Activated B cell treated with CpG ODN at 0.5 μM for 24 hours (primary cell): ENCODE data around the gene GRAMD1C. TPM values are rescaled to one million over a fixed set of nuclear protein-coding genes. Genes with fewer than 3 reads are reported as not detected.
"Not testable (repeated sequence)": the region's sequence is repeated elsewhere in the genome, so short reads cannot be mapped to it uniquely, and the experiment has no call there.

ENCODE experiments used
- ATAC-seq: fragments of 200-7000 bp; cut with Tn5 transposase; one replicate; pipeline ENCODE4 v1.10.0; 2021; ENCODE audit warnings: low read depth, mild to moderate bottlenecking, moderate library complexity
- CTCF ChIA-PET: fragments of 350-600 bp; sonication (Branson Sonifier 250); formaldehyde crosslinking; loops from one replicate; lab custom pipeline; 2021; ENCODE audit warnings: antibody characterized with exemption; lab: Charles Lee
- POLR2A ChIA-PET: fragments of 350-600 bp; sonication (Branson Sonifier 250); formaldehyde crosslinking; loops from one replicate; lab custom pipeline; 2021; ENCODE audit warnings: antibody characterized with exemption; lab: Charles Lee
- DNase-seq: peaks from one replicate; pipeline ENCODE4 v3.0.0; 2022
- H3K27ac Mint-ChIP-seq: one replicate; pipeline ENCODE4 v1.8.0; 2020; ENCODE audit warnings: mixed read lengths
- H3K27me3 Mint-ChIP-seq: one replicate; pipeline ENCODE4 v1.8.0; 2021; ENCODE audit warnings: mixed read lengths
- H3K36me3 Mint-ChIP-seq: one replicate; pipeline ENCODE4 v1.8.0; 2021; ENCODE audit warnings: low read depth, mixed read lengths
- H3K4me1 Mint-ChIP-seq: one replicate; pipeline ENCODE4 v1.8.0; 2021; ENCODE audit warnings: mixed read lengths
- H3K4me3 Mint-ChIP-seq: one replicate; pipeline ENCODE4 v1.8.0; 2020; ENCODE audit warnings: mild to moderate bottlenecking, mixed read lengths
- H3K9me3 Mint-ChIP-seq: one replicate; pipeline ENCODE4 v1.8.0; 2020; ENCODE audit warnings: mixed read lengths
- intact Hi-C: fragments of 100-400 bp; cut with micrococcal nuclease; formaldehyde crosslinking; loops from one replicate; pipeline ENCODE4 v1.15.1; 2024
- total RNA-seq: library from RNA; stranded (reverse); gene quantifications from 2 replicates; pipeline ENCODE4 v1.2.3, GENCODE V29; 2022
- TF ChIP-seq, protein P1 (sequence below): fragments of 200-600 bp; IDR thresholded peaks from one replicate; pipeline ENCODE4 v1.8.0; 2022; ENCODE audit warnings: antibody characterized with exemption, mild to moderate bottlenecking

GRAMD1C gene
- total RNA-seq, 1 donor from 2014 or later, result 12.2 TPM

DNA sequence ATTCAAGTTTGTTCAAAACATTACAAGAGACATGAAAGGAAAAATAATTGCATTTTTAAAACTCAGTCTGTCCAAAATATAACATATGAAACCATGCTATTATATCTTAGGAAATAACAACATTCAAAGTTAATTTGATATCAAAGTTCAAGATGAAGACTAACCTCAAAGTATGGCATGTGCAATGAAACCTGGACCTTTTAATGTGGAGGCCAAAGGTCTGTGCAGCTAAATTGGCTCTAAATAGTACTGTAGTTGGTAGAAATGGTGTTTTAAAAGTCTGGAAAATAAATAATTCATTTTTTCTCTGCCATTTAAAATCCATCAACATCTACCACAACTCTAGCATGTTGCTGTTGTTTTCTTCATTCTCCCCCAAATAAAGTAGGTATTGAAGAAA is 8.7 kb downstream of the GRAMD1C start:
- intact Hi-C loops, result loop anchor here (10.0 kb wide), 1 partner anchor 1938 kb away; no protein-coding TSS in a partner anchor
- peaks cover 1% of the 10 kb centered on the region for H3K4me1 Mint-ChIP-seq
- H3K4me3 Mint-ChIP-seq, result no peak overlapping the region
- TF ChIP-seq, protein P1, sequence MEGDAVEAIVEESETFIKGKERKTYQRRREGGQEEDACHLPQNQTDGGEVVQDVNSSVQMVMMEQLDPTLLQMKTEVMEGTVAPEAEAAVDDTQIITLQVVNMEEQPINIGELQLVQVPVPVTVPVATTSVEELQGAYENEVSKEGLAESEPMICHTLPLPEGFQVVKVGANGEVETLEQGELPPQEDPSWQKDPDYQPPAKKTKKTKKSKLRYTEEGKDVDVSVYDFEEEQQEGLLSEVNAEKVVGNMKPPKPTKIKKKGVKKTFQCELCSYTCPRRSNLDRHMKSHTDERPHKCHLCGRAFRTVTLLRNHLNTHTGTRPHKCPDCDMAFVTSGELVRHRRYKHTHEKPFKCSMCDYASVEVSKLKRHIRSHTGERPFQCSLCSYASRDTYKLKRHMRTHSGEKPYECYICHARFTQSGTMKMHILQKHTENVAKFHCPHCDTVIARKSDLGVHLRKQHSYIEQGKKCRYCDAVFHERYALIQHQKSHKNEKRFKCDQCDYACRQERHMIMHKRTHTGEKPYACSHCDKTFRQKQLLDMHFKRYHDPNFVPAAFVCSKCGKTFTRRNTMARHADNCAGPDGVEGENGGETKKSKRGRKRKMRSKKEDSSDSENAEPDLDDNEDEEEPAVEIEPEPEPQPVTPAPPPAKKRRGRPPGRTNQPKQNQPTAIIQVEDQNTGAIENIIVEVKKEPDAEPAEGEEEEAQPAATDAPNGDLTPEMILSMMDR, result no peak
- H3K27me3 Mint-ChIP-seq, result no peaks in the 10 kb centered on the region
- H3K9me3 Mint-ChIP-seq, result no peaks in the 10 kb centered on the region
- H3K27ac Mint-ChIP-seq, result no peak overlapping the region
- ATAC-seq (no peak), DNase-seq (no peak)
- POLR2A ChIA-PET, result no interaction called here
- CTCF ChIA-PET, result interaction anchor here (1.3 kb wide), 1 partner anchor 196 kb away, joined by 3 read pairs; no protein-coding TSS in a partner anchor
- peaks cover 6% of the 10 kb centered on the region for H3K36me3 Mint-ChIP-seq

DNA sequence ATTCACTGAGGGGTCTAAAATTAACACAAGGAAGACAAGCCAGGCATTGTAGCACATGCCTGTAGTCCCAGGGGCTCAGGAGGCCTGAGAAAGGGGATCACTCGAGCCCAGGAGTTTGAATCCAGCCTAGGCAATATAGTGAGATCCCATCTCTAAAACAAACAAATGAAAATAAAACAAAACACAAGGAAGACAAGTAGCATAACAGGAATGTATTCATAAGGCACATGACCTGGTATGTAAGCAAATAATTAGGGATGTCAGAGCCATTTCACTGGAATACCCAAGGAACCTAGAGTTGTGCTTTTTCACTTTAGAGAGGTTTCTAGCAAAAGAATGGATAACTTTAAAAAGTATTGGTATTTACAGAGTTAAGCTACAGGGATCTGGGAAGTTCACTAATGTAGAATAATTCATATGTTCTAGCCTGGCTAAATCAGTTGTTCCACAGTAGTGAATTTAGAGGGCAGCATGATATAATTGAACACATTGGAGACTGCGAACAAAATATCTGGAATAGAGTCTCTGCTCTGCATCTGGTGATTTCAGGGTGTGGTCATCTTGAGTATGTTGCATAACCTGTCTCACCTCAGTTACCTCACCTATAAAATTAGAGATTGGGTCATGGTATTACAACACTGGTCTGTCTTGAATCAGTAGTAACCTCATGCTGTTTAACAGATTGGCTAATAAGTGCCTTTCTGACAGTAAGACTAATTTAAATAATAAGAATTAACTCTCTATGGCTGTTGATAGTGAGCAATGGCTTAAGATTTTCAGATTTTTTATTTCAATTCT is 9.3 kb downstream of the GRAMD1C start:
- Mint-ChIP-seq H3K27ac (no peak overlapping the region), H3K27me3 (no peaks in the 10 kb centered on the region), H3K9me3 (no peaks in the 10 kb centered on the region), H3K4me1 (no peaks in the 10 kb centered on the region), H3K36me3 (peaks cover 6% of the 10 kb centered on the region), H3K4me3 (no peak overlapping the region)
- DNase-seq (no peak), ATAC-seq (no peak)
- CTCF ChIA-PET, result no interaction called here
- POLR2A ChIA-PET, result no interaction called here
- TF ChIP-seq, protein P1, result no peak
- intact Hi-C loops, result loop anchor here (10.0 kb wide), 1 partner anchor 1937 kb away; no protein-coding TSS in a partner anchor

DNA sequence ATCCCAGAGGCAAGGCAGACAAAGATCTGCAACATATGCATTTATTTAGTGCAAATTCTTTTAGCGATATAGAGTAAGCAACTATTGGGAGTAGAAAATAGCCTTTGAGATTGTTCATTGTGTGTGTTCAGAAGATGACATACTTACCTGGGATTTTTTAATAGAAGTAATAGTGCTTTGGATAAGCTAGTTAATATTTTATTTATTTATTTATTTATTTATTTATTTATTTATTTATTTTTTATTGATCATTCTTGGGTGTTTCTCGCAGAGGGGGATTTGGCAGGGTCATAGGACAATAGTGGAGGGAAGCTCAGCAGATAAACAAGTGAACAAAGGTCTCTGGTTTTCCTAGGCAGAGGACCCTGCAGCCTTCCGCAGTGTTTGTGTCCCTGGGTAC is 10.5 kb downstream of the GRAMD1C start:
- ATAC-seq, POLR2A ChIA-PET, CTCF ChIA-PET, H3K4me1 Mint-ChIP-seq, H3K4me3 Mint-ChIP-seq, H3K9me3 Mint-ChIP-seq, H3K27ac Mint-ChIP-seq, DNase-seq, H3K27me3 Mint-ChIP-seq, H3K36me3 Mint-ChIP-seq: not testable (repeated sequence)
- intact Hi-C loops, result loop anchor here (10.0 kb wide), 1 partner anchor 1936 kb away; no protein-coding TSS in a partner anchor

DNA sequence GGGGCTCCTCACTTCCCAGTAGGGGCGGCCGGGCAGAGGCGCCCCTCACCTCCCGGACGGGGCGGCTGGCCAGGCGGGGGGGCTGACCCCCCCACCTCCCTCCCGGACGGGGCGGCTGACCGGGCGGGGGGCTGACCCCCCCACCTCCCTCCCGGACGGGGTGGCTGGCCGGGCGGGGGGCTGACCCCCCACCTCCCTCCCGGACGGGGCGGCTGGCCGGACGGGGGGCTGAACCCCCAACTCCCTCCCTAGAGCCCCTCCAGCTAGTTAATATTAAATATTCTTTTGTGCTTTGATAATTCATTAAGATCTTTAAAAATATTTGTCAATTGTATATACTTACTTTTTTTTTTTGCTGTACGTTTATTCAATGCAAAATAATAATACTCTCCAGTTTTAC is 11.3 kb downstream of the GRAMD1C start:
- H3K4me1 Mint-ChIP-seq, ATAC-seq, DNase-seq, POLR2A ChIA-PET, H3K36me3 Mint-ChIP-seq, H3K27ac Mint-ChIP-seq, H3K27me3 Mint-ChIP-seq, H3K9me3 Mint-ChIP-seq, H3K4me3 Mint-ChIP-seq, CTCF ChIA-PET: not testable (repeated sequence)
- intact Hi-C loops, result loop anchor here (10.0 kb wide), 1 partner anchor 1935 kb away; no protein-coding TSS in a partner anchor

DNA sequence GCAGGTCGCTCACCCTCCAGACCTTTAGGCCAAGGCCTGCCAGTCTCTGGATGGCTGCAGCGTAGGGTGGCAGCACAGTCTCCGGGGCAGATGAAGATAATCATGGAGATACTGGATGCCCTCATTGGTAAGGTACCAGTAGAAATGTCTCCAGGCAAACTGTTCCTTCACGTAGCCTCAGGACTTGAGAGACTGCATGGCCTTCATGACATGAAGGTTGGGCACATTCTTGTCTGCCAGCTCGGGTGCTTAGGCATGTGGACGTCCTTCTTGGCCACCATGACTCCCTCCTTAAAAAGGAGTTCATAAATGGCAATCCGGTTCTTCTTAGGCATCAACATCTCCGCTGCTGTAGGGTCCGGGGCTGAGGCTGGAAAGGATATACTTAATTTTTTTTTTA is 11.8 kb downstream of the GRAMD1C start:
- DNase-seq, H3K4me1 Mint-ChIP-seq, intact Hi-C loops, H3K9me3 Mint-ChIP-seq, H3K36me3 Mint-ChIP-seq, POLR2A ChIA-PET, H3K27ac Mint-ChIP-seq, ATAC-seq, H3K27me3 Mint-ChIP-seq, CTCF ChIA-PET, H3K4me3 Mint-ChIP-seq: not testable (repeated sequence)

DNA sequence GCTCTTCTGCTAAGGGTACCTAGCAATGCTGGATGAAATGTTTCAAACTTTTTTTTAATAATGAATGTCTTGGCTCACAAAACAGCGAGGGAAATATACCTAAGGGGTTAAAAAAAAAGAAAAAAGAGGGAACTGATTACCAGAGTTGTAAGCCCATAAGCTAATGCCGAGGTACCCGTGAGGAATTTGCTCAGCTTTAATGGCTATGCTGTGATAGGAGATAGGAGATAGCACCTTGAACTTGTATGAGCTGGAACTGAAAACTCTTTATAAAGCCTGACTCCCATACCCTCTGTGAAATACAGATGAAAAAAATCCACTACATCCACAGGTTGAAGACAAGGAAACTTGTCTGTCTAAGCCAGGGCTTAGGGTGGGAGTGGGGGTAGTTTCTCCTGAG is 13.9 kb downstream of the GRAMD1C start:
- Mint-ChIP-seq H3K36me3 (peaks cover 5% of the 10 kb centered on the region), H3K27me3 (no peaks in the 10 kb centered on the region), H3K4me1 (no peaks in the 10 kb centered on the region), H3K9me3 (no peaks in the 10 kb centered on the region), H3K4me3 (no peak overlapping the region), H3K27ac (no peak overlapping the region)
- DNase-seq (no peak), ATAC-seq (no peak)
- ChIA-PET POLR2A (no interaction called here), CTCF (no interaction called here)
- TF ChIP-seq, protein P1, result no peak
- intact Hi-C loops, result no loop called here
